ENCODE data around the gene MAMLD1. TPM values are rescaled to one million over a fixed set of nuclear protein-coding genes. Genes with fewer than 3 reads are reported as not detected.

MAMLD1 gene
- total RNA-seq, 1 donor from 2014 or later, result 5.0 TPM

DNA sequence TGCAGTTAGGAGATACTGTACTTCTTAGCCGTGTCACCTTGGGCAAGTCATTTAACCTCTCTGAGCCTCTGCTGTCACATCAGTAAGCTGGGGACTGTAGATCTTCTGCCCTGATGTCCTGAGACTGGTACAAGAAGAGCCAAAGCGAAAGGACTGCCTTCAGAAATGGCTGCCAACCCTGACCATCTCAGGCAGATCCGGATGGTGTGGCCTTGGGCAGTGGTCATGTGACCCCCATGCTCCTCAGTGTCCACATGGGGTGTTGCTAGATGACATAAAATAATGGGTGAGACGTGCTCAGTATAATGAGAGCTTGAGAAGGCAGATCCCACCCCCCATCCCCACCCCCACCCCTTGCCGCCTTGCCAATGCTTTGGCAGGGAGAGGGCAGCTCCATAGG lies 144.9 kb downstream of the MAMLD1 start:
- peak overlapping the region; percentile 77 for H3K27ac ChIP-seq
- DNase-seq, result no peak
- peaks cover 10% of the 10 kb centered on the region for H3K4me1 ChIP-seq
- no peaks in the 10 kb centered on the region for H3K9me3 ChIP-seq
- no peak for ATAC-seq
- TF ChIP-seq, protein P1, sequence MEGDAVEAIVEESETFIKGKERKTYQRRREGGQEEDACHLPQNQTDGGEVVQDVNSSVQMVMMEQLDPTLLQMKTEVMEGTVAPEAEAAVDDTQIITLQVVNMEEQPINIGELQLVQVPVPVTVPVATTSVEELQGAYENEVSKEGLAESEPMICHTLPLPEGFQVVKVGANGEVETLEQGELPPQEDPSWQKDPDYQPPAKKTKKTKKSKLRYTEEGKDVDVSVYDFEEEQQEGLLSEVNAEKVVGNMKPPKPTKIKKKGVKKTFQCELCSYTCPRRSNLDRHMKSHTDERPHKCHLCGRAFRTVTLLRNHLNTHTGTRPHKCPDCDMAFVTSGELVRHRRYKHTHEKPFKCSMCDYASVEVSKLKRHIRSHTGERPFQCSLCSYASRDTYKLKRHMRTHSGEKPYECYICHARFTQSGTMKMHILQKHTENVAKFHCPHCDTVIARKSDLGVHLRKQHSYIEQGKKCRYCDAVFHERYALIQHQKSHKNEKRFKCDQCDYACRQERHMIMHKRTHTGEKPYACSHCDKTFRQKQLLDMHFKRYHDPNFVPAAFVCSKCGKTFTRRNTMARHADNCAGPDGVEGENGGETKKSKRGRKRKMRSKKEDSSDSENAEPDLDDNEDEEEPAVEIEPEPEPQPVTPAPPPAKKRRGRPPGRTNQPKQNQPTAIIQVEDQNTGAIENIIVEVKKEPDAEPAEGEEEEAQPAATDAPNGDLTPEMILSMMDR (IDR thresholded peaks at IDR 0.05), result no peak
- no peak overlapping the region for H3K4me3 ChIP-seq
- H3K36me3 ChIP-seq, result no peaks in the 10 kb centered on the region
- no peaks in the 10 kb centered on the region for H3K27me3 ChIP-seq
- intact Hi-C loops (cut with DNase I), result no loop called here

DNA sequence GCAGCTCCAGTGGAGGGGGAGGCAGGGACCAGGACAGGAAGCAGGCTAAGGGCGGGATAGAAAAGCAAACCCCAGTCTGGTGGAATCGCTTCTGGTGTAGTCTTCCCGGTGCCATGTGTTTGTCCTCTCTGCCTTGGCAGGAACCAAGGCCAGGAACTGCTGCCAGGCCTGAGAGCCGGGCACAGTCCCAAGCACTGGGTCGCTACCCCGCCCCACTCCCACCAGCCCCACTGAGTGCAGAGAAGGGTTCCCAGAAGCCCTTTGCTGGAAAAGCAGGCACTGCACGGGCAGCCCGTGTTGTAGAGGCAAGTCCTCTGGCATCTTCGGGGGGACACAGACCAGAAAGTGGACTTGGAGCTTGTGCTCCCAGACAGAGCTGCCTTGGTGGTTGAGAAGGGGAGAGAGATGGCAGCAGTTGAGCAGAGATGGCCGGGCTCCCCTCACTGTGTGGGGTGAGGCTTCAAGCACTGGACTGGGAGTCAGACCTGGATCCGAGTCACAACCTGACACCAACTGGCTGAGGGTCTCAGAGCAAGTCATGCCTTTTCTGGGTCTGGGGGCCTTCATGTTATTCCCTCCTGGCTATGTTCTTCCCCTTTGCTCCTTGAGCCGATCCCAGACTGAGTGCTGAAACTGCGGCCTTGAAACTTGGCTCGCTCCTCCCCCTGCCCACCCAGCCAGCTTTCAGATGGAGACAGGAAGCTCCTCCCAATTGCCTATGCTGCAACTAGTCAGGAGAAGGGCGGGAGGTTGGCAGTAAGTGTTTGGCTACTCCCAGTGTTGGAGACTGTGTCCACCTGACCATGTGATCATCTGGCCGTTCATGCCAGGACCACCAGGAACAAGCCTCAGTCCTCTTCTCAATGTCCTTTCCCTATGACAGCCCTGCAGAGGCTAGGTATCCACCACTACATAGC lies 145.6 kb downstream of the MAMLD1 start:
- peak; percentile 69 for DNase-seq
- Histone ChIP-seq H3K27me3 (no peaks in the 10 kb centered on the region), H3K27ac (peak overlapping the region; percentile 77), H3K4me3 (no peak overlapping the region), H3K36me3 (no peaks in the 10 kb centered on the region), H3K4me1 (peaks cover 9% of the 10 kb centered on the region), H3K9me3 (no peaks in the 10 kb centered on the region)
- ATAC-seq, result peak; percentile 69
- intact Hi-C loops (cut with DNase I), result no loop called here
- TF ChIP-seq, protein P1 (IDR thresholded peaks at IDR 0.05), result no peak

DNA sequence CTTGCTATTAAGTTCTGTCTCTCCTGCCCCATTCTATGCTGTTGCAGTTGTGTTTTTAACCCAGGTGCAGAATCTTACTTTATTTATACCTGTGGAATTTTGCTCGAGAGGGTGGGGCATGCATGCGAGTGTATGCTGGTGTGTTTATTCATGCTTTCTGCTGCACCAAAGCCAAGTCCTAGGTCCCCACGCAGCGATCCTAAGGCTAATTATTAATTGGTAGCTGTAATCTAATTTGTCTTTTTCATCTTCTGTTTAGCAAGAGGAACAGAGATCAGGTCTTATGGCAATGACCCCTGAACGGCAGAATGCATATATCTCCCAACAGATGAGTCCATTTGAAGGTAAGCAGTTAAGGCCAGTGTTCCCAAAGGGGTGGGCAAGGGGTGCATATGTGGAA lies 146.6 kb downstream of the MAMLD1 start:
- TF ChIP-seq, protein P1 (IDR thresholded peaks at IDR 0.05), result no peak
- no peaks in the 10 kb centered on the region for H3K4me1 ChIP-seq
- no peak overlapping the region for H3K27ac ChIP-seq
- H3K36me3 ChIP-seq, result no peaks in the 10 kb centered on the region
- H3K9me3 ChIP-seq, result no peaks in the 10 kb centered on the region
- H3K4me3 ChIP-seq, result no peak overlapping the region
- DNase-seq (no peak), ATAC-seq (no peak)
- H3K27me3 ChIP-seq, result no peaks in the 10 kb centered on the region
- intact Hi-C loops (cut with DNase I), result no loop called here

DNA sequence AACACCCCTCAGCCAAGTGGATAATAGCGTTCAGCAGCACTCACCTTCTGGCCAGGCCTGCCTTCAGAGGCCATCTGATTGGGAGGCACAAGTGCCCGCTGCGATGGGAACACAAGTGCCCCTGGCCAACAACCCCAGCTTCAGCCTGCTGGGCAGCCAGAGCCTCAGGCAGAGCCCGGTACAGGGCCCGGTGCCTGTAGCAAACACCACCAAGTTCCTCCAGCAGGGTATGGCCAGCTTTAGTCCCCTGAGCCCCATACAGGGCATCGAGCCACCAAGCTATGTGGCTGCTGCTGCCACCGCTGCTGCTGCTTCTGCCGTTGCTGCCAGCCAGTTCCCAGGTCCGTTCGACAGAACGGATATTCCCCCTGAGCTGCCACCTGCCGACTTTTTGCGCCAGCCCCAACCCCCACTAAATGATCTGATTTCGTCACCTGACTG lies 149.4 kb downstream of the MAMLD1 start:
- no peaks in the 10 kb centered on the region for H3K4me1 ChIP-seq
- no peak overlapping the region for H3K4me3 ChIP-seq
- DNase-seq, result no peak
- H3K27me3 ChIP-seq, result no peaks in the 10 kb centered on the region
- intact Hi-C loops (cut with DNase I), result no loop called here
- H3K9me3 ChIP-seq, result no peaks in the 10 kb centered on the region
- TF ChIP-seq, protein P1 (IDR thresholded peaks at IDR 0.05), result no peak
- H3K27ac ChIP-seq, result no peak overlapping the region
- no peaks in the 10 kb centered on the region for H3K36me3 ChIP-seq
- ATAC-seq, result no peak

DNA sequence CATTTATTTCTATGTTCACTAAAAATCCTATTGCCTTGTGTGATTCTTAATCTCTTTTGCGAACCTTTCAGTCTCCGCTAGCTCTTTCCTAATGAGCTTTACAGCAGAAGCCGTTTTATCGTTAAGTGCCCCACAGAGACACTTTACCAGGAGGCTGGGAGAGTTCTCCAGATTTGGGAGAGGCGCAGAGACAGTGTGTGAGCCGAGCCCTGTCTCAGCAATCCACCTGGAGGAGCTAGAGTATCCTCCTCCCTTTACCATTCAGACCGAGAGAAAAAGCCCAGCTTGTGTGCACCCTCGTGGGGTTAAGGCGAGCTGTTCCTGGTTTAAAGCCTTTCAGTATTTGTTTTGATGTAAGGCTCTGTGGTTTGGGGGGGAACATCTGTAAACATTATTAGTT lies 150.4 kb downstream of the MAMLD1 start:
- no peaks in the 10 kb centered on the region for H3K9me3 ChIP-seq
- TF ChIP-seq, protein P1 (IDR thresholded peaks at IDR 0.05), result no peak
- H3K4me3 ChIP-seq, result no peak overlapping the region
- H3K27me3 ChIP-seq, result no peaks in the 10 kb centered on the region
- DNase-seq (no peak), ATAC-seq (no peak)
- H3K4me1 ChIP-seq, result no peaks in the 10 kb centered on the region
- intact Hi-C loops (cut with DNase I), result no loop called here
- H3K27ac ChIP-seq, result no peak overlapping the region
- H3K36me3 ChIP-seq, result no peaks in the 10 kb centered on the region
